ENCODE data around the gene BCL11A.

- no peak for TF ChIP-seq EP300 (IDR thresholded peaks at IDR 0.05)
- no peak for TF ChIP-seq CTCF (IDR thresholded peaks at IDR 0.05)
Observed at GRCh38 chr2:60559880-60560279, 6.4 kb upstream of the BCL11A start.

All from upper lobe of left lung (tissue), 4 donors.